Loucy (cell line): ENCODE measurements around the gene SEMA5B.

ENCODE experiments used
- CTCF ChIP-seq: fragments of 200-600 bp; sonication (generic); conservative IDR thresholded peaks from 2 replicates; pipeline ENCODE4 v1.5.1; 2014; ENCODE audit warnings: mild to moderate bottlenecking, antibody characterized with exemption, low read length
- EZH2phosphoT487 ChIP-seq: fragments of 200-600 bp; IDR thresholded peaks from 2 replicates; pipeline ENCODE4 v1.6.1; 2018; ENCODE audit warnings: antibody characterized with exemption, mild to moderate bottlenecking, moderate library complexity, borderline replicate concordance

DNA sequence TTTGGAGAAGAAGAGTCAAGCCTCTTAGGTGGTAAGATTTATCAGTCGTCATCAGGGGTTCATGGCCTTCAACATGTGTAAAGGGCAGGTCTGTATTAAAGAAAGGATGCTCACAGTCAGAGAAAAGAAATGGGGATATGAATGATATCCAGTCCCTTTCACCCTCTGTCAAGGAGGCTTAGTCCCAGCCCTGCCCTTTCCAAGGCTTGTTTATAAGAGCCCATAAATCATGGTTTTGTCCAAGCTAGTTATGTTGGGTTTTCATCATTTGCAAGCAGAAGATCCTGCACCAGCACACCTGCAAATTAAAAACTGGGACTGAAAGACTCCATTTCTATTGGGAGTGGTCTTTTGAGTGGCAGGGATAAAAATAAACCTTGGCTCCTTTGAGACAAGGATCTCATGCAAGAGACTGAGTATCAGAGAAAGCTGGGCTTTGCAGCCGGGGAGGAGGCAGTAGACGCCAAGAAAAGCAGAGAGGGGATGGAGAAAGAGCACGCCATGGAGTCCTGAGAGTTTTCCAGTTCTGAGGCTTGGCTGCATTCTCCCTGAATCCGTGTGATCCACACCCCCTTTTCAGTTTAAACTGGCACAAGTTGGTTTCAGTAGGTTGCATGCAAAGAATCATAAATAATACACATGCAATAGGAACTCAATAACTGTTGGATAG is 26.7 kb upstream of the SEMA5B start:
- no peak for TF ChIP-seq CTCF
- no peak for TF ChIP-seq EZH2phosphoT487
